ENCODE results near the gene IKZF2.

The IKZF2 gene

GRCh38 chr2:213085538-213085937 is 65.9 kb downstream of the IKZF2 start:
- no peak for DNase-seq (ENCODE audit: low read depth)
- TF ChIP-seq, protein P1, sequence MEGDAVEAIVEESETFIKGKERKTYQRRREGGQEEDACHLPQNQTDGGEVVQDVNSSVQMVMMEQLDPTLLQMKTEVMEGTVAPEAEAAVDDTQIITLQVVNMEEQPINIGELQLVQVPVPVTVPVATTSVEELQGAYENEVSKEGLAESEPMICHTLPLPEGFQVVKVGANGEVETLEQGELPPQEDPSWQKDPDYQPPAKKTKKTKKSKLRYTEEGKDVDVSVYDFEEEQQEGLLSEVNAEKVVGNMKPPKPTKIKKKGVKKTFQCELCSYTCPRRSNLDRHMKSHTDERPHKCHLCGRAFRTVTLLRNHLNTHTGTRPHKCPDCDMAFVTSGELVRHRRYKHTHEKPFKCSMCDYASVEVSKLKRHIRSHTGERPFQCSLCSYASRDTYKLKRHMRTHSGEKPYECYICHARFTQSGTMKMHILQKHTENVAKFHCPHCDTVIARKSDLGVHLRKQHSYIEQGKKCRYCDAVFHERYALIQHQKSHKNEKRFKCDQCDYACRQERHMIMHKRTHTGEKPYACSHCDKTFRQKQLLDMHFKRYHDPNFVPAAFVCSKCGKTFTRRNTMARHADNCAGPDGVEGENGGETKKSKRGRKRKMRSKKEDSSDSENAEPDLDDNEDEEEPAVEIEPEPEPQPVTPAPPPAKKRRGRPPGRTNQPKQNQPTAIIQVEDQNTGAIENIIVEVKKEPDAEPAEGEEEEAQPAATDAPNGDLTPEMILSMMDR (IDR thresholded peaks at IDR 0.05; ENCODE audit: low read depth, low read length, missing control alignments): no peak
- in situ Hi-C loops (cut with HindIII; ENCODE audit: low sequenced_read_pairs): no loop called here
- no peak overlapping the region for H3K4me3 ChIP-seq (ENCODE audit: low read depth, low read length)

- in situ Hi-C loops (cut with HindIII; ENCODE audit: low sequenced_read_pairs): no loop called here
- DNase-seq (ENCODE audit: low read depth): no peak
- TF ChIP-seq, protein P1 (IDR thresholded peaks at IDR 0.05; ENCODE audit: low read depth, low read length, missing control alignments): no peak
- H3K4me3 ChIP-seq (ENCODE audit: low read depth, low read length): no peak overlapping the region
Measured at GRCh38 chr2:213084261-213084660, 67.2 kb downstream of the IKZF2 start.

DNA sequence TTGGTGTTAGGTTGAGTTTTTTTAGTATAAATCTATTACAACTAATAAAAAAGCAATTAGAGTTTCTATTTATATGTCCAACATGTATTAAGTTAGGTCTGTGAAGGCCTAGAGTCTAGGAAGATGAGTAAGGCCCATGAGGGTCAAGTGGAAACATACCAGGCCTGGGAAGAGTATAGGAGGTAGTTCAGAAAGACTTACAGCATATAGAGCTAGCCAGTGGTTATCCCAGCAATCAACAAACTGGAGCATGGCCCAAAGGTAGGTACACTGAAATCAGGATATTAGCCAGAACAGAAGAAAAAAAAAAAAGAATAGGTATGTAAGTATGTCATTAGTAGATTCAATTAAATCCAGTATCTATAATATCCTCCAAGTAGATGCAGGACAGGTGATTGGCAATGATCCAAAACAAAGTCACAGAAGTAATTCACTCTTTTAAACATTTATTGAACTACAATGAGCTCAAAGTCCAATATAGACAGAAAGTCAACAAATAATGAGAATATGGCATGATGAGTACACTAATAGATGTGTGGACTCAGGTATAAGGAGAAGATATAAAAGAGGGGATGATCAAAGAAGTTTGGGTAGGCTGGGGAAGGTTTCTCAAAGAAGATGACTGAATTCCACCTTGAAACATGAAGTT is 70.3 kb downstream of the IKZF2 start:
- in situ Hi-C loops (cut with HindIII; ENCODE audit: low sequenced_read_pairs): no loop called here
- no peak for DNase-seq (ENCODE audit: low read depth)
- no peak overlapping the region for H3K4me3 ChIP-seq (ENCODE audit: low read depth, low read length)
- TF ChIP-seq, protein P1 (IDR thresholded peaks at IDR 0.05; ENCODE audit: low read depth, low read length, missing control alignments): no peak

- TF ChIP-seq, protein P1 (IDR thresholded peaks at IDR 0.05; ENCODE audit: low read depth, low read length, missing control alignments): no peak
Measured at GRCh38 chr2:213079756-213080155, 71.7 kb downstream of the IKZF2 start.

DNA sequence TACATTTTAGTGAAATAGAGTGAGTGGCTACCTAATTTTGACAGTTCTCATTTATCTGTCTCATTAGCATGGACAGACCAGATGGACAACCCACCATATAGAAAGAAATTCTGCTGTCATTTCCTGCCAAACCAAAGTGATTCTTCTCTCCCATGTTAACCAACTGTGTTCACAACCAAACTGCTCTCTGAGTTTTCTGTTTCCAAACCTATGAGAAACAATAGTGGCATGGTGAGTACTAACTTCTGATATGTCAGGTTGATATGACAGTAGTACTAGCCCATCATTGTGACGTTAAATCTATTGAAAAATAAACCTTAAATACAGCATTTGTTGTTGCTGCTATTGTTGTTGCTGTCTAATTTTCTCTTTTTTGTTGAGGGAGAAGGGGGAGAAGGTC is 72.7 kb downstream of the IKZF2 start:
- DNase-seq (ENCODE audit: low read depth): no peak
- TF ChIP-seq, protein P1 (IDR thresholded peaks at IDR 0.05; ENCODE audit: low read depth, low read length, missing control alignments): no peak
- H3K4me3 ChIP-seq (ENCODE audit: low read depth, low read length): no peak overlapping the region
- in situ Hi-C loops (cut with HindIII; ENCODE audit: low sequenced_read_pairs): no loop called here

More at GRCh38 chr2:213079756-213080155, 71.7 kb downstream of the IKZF2 start:
- DNase-seq (ENCODE audit: low read depth): no peak
- H3K4me3 ChIP-seq (ENCODE audit: low read depth, low read length): no peak overlapping the region
- in situ Hi-C loops (cut with HindIII; ENCODE audit: low sequenced_read_pairs): no loop called here

DNA sequence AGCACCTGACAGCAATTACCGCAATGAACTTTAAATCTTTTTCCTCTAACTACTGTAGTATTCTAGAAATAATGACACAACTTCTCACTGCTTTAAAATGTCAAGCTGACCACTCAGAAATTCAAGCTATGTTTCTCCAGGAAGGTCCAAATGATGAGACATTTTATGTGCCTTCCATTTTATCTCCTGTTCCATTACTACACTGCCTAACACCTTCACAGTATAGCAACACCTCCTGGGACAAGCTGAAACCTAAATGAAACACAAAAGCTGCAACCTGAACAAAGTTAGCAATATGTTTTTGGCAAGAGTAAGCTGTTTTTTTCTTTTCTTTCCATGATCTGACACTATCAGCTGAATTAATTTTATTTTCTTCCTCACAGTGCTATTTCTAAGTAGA is 81.9 kb downstream of the IKZF2 start:
- TF ChIP-seq, protein P1 (IDR thresholded peaks at IDR 0.05; ENCODE audit: low read depth, low read length, missing control alignments): no peak
- no peak overlapping the region for H3K4me3 ChIP-seq (ENCODE audit: low read depth, low read length)
- in situ Hi-C loops (cut with HindIII; ENCODE audit: low sequenced_read_pairs): no loop called here
- DNase-seq (ENCODE audit: low read depth): no peak

Data from astrocyte of the cerebellum (primary cell).